RWPE2 (cell line): ENCODE results near the gene IRAK2.

Experiments
- ATAC-seq: fragments of 200-7000 bp; cut with Tn5 transposase; 3 replicates; pipeline ENCODE4 v1.9.1; 2021; ENCODE audit warnings: low read depth
- DNase-seq: peaks from one replicate; pipeline ENCODE4 v3.0.0-alpha.2; 2020; ENCODE audit warnings: low spot score
- H3K27ac ChIP-seq: fragments of 450-650 bp; 2 replicates; pipeline ENCODE4 v1.5.1; 2017; ENCODE audit warnings: mild to moderate bottlenecking; ENCODE audit not compliant: poor library complexity, severe bottlenecking
- H3K27me3 ChIP-seq: fragments of 250-450 bp; sonication (Bioruptor Pico); 2 replicates; pipeline ENCODE4 v1.5.1; 2021; ENCODE audit warnings: mild to moderate bottlenecking, moderate library complexity; ENCODE audit not compliant: insufficient read depth, poor library complexity, severe bottlenecking
- H3K36me3 ChIP-seq: fragments of 250-450 bp; sonication (Bioruptor Pico); 2 replicates; pipeline ENCODE4 v1.5.1; 2020; ENCODE audit warnings: low read depth, mild to moderate bottlenecking, moderate library complexity
- H3K4me1 ChIP-seq: fragments of 250-450 bp; sonication (Bioruptor Pico); 2 replicates; pipeline ENCODE4 v1.5.1; 2021; ENCODE audit warnings: mild to moderate bottlenecking, moderate library complexity; ENCODE audit not compliant: insufficient read depth, poor library complexity, severe bottlenecking
- H3K4me3 ChIP-seq: fragments of 250-450 bp; sonication (Bioruptor Pico); 2 replicates; pipeline ENCODE4 v1.5.1; 2021; ENCODE audit warnings: mild to moderate bottlenecking, moderate library complexity; ENCODE audit not compliant: severe bottlenecking
- H3K9me3 ChIP-seq: fragments of 250-450 bp; sonication (Bioruptor Pico); 2 replicates; pipeline ENCODE4 v1.5.1; 2021; ENCODE audit warnings: mild to moderate bottlenecking, moderate library complexity; ENCODE audit not compliant: severe bottlenecking
- TF ChIP-seq, protein P1 (sequence below): fragments of 450-650 bp; IDR thresholded peaks from one replicate; pipeline ENCODE4 v1.5.1; 2017; ENCODE audit warnings: mild to moderate bottlenecking, moderate library complexity; ENCODE audit not compliant: poor library complexity, severe bottlenecking

The IRAK2 gene, protein sequence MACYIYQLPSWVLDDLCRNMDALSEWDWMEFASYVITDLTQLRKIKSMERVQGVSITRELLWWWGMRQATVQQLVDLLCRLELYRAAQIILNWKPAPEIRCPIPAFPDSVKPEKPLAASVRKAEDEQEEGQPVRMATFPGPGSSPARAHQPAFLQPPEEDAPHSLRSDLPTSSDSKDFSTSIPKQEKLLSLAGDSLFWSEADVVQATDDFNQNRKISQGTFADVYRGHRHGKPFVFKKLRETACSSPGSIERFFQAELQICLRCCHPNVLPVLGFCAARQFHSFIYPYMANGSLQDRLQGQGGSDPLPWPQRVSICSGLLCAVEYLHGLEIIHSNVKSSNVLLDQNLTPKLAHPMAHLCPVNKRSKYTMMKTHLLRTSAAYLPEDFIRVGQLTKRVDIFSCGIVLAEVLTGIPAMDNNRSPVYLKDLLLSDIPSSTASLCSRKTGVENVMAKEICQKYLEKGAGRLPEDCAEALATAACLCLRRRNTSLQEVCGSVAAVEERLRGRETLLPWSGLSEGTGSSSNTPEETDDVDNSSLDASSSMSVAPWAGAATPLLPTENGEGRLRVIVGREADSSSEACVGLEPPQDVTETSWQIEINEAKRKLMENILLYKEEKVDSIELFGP

DNA sequence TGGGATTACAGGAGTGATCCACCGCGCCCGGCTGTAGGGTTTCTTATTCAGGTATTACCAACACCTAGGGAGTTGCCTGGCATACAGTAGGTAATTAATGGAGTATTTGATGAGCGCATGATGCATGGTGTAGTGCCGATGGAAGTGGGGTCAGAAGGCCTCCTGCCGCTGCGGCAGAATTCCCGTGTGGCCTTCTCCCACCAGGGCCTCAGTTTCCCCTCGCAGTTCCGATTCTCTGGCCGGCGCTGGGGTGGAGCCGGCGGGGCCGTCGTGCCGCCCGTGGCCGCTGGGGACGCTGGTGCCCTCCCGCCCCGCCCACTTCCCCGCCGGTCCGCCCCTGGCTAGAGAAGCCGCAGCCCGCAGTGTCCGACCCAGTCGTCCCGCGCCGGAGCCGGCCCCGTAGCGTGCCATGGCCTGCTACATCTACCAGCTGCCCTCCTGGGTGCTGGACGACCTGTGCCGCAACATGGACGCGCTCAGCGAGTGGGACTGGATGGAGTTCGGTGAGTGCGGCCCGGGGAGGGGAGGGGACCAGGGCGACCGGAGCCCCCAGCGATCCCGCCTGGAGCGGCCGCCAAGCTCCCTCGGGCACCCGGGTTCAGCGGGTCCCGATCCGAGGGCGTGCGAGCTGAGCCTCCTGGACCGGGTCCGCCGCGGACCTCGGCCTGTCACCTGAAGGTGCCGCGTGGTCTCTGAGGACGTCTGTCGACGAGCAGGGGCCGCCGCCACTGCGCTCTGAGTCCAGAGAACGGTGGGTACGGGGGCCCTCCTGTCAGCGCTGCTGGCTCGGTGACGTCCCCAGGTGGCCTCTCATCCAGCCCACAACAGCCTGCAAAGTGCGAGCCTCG is at the start of gene IRAK2:
TSS of gene IRAK2 (plus strand) at position 374 of the 848 bp plus-strand sequence. CDS start at position 410, 36 bp downstream.
- no peaks in the 10 kb centered on the region for H3K4me1 ChIP-seq
- H3K4me3 ChIP-seq = peak within 1 kb of the TSS; percentile 74
- peak; percentile 88 for ATAC-seq
- DNase-seq = peak; percentile 78
- H3K9me3 ChIP-seq = no peaks in the 10 kb centered on the region
- H3K36me3 ChIP-seq = 0 out of 2 replicates have a peak, but pooled peaks cover 3% of the 10 kb centered on the region
- TF ChIP-seq, protein P1, sequence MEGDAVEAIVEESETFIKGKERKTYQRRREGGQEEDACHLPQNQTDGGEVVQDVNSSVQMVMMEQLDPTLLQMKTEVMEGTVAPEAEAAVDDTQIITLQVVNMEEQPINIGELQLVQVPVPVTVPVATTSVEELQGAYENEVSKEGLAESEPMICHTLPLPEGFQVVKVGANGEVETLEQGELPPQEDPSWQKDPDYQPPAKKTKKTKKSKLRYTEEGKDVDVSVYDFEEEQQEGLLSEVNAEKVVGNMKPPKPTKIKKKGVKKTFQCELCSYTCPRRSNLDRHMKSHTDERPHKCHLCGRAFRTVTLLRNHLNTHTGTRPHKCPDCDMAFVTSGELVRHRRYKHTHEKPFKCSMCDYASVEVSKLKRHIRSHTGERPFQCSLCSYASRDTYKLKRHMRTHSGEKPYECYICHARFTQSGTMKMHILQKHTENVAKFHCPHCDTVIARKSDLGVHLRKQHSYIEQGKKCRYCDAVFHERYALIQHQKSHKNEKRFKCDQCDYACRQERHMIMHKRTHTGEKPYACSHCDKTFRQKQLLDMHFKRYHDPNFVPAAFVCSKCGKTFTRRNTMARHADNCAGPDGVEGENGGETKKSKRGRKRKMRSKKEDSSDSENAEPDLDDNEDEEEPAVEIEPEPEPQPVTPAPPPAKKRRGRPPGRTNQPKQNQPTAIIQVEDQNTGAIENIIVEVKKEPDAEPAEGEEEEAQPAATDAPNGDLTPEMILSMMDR = peak; percentile 90
- H3K27me3 ChIP-seq = no peaks in the 10 kb centered on the region
- H3K27ac ChIP-seq = peak within 1 kb of the TSS; percentile 20

DNA sequence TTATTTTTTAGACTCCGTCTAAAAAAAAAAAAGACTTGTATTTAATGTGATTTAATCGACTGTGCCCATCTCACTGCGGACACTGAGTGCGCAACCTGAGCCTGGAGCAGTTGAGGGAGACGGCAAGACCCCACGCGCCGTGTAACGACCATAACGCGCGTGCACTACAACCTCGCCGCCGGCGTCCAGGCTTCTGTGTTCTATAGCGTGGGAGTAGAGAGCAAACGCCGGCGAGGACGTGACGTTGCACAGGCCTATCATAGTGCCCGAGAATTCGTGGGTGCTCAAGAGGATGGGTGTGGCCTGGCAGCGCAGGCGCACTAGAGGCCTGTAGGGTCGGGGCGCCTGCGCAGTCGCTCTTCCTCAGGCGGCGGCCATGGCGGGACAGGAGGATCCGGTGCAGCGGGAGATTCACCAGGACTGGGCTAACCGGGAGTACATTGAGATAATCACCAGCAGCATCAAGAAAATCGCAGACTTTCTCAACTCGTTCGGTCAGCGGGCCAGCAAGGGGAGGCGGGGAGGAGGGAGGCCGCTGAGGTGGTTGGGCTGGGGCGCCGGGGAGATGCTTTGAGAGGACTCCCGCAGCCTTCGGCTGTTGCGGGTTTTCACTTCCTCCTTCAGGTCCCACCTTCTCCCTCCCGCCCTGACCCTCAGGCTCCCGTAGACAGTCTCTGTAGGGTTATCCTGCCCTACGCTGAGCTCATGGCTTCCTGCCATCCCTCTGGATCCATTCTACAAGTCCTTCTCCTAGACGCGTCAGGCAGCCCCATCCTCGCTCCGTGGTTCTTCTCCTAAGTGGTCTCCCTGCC is 49.2 kb upstream of the IRAK2 start, which contains the start of gene BRK1:
TSS of gene BRK1 (plus strand) at position 350 of the 812 bp plus-strand sequence. CDS start at position 377, 27 bp downstream.
- TF ChIP-seq, protein P1 = no peak
- Histone ChIP-seq H3K9me3 (no peaks in the 10 kb centered on the region), H3K4me1 (peaks cover 5% of the 10 kb centered on the region), H3K36me3 (peaks cover 15% of the 10 kb centered on the region), H3K4me3 (peak within 1 kb of the TSS; percentile 63), H3K27ac (peak within 1 kb of the TSS; percentile 36), H3K27me3 (no peaks in the 10 kb centered on the region)
- ATAC-seq = peak; percentile 96
- peak; percentile 92 for DNase-seq

DNA sequence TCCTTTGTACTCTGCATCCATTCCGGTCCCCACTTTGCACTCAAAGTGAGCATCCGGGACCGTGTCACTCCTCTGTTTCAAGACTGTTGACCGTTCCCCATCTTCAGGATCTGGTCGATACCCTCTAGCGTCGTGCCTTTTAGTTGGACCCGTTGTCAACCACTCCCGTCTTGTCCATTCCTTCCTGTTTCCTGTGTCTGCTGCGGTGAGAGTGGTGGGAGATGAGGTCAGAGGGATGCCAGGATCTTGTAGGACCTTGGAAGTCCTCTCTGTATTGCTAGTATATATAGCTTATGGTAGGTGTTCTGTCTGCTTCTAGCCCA is 48.6 kb upstream of the IRAK2 start:
- peak overlapping the region; percentile 63 for H3K4me3 ChIP-seq
- peaks cover 5% of the 10 kb centered on the region for H3K4me1 ChIP-seq
- H3K27me3 ChIP-seq = no peaks in the 10 kb centered on the region
- H3K27ac ChIP-seq = peak overlapping the region; percentile 36
- peaks cover 21% of the 10 kb centered on the region for H3K36me3 ChIP-seq
- ATAC-seq (peak; percentile 40), DNase-seq (no peak)
- no peaks in the 10 kb centered on the region for H3K9me3 ChIP-seq
- TF ChIP-seq, protein P1 = no peak

DNA sequence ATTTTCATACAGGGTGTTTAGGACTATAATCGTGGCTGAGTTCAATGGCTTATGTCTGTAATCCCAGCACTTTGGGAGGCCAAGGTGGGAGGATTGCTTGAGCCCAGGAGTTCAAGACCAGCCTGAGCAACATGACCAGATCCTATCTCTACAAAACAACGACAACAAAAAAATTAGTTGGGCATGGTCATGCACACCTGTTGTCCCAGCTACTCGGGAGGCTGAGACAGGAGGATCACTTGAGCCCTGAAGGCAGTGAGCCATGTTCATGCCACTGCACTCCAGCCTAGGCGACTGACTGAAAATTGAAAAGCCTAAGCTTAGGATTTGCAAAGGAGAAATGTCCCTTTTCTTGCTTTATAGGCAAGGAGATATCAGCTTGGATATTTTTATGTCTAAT is 47.8 kb upstream of the IRAK2 start:
- TF ChIP-seq, protein P1 = no peak
- H3K36me3 ChIP-seq = peaks cover 23% of the 10 kb centered on the region
- no peaks in the 10 kb centered on the region for H3K9me3 ChIP-seq
- no peak overlapping the region for H3K4me3 ChIP-seq
- no peak overlapping the region for H3K27ac ChIP-seq
- peaks cover 5% of the 10 kb centered on the region for H3K4me1 ChIP-seq
- ATAC-seq (no peak), DNase-seq (no peak)
- H3K27me3 ChIP-seq = no peaks in the 10 kb centered on the region
